Activated CD4-positive, alpha-beta T cell treated with anti-CD3 and anti-CD28 coated beads, Interleukin-2, Interleukin-4, amounts not matched to agents 100 ng/mL and 50 ng/mL, durations not matched to agents 16 hours and 8 hours (primary cell): Measurements from ENCODE around the gene PRRC2B.
"Not testable (repeated sequence)": the region's sequence is repeated elsewhere in the genome, so short reads cannot be mapped to it uniquely, and the experiment has no call there.

Experiments used
- DNase-seq: peaks from one replicate; pipeline ENCODE4 v3.0.0-alpha.2; 2020; ENCODE audit warnings: low spot score

The PRRC2B gene

GRCh38 chr9:131436376-131436775 lies 42.5 kb downstream of the PRRC2B start:
- no peak for DNase-seq

DNA sequence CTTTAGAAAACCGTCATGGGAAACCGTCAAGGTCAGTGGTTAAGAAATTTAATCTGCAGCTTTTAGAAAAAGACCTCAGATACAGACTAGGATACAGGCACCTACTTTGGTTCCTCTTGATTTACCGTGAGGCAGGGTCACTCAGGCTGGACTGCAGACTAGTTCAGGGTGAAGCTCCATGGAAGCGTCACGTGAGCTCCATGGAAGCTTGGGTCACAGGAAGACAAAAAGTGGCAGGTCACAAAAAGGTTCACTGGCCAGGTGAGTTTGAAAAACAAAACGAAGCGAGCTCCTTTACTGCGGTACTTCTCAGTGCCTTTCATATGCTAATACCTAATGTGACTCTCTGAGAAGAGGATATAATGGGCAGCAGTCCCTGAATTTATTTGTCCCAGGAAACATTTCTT lies 43.0 kb downstream of the PRRC2B start:
- DNase-seq, result no peak

GRCh38 chr9:131438190-131438589 lies 44.3 kb downstream of the PRRC2B start:
- DNase-seq, result no peak

GRCh38 chr9:131439224-131439623 lies 45.3 kb downstream of the PRRC2B start:
- no peak for DNase-seq

DNA sequence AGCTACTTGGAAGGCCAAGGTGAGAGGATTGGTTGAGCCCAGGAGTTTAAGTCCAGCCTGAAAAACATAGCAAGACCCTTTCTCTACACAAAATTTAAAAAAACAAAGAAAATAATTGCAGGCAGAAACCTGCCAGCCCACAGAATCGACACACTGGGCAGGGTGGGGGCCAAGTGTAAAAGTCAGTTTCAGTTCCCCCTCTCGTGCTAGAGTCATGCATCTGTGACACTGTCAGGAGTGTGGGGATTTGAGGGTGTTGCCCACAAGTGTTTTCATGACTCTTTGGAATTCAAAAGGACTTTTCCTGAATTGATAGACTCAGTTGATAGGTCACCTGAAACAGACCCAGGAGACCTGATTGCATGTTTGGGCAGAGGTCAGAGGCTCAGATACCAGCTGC lies 47.6 kb downstream of the PRRC2B start:
- DNase-seq, result no peak

- no peak for DNase-seq
These were observed 48.5 kb downstream of the PRRC2B start for GRCh38 chr9:131442351-131442750.

GRCh38 chr9:131443648-131444047 lies 49.8 kb downstream of the PRRC2B start:
- no peak for DNase-seq

GRCh38 chr9:131446276-131446675 lies 52.4 kb downstream of the PRRC2B start:
- DNase-seq, result no peak

DNA sequence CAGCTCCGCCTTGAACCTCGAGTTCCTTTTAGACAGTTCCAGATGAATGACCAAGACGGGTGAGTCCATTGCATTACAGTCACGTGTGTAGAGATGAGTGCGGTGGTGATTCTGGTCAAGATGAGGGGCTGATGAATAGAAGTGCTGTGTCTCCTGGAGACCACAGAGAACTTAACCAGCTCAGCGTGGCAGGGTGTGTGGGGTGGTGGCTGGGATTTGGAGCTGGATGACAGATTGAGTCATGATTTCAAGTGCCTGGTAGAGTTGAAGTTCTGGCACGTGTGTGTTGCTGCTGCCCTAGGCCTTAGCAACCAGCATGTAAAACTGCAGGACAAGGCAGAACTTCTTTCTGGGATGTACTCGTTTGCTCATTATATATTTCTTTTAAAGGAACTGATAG lies 53.3 kb downstream of the PRRC2B start:
- DNase-seq, result no peak

GRCh38 chr9:131447600-131447999 lies 53.7 kb downstream of the PRRC2B start:
- no peak for DNase-seq

- DNase-seq, result no peak
These were observed 54.9 kb downstream of the PRRC2B start for GRCh38 chr9:131448818-131449217.

DNA sequence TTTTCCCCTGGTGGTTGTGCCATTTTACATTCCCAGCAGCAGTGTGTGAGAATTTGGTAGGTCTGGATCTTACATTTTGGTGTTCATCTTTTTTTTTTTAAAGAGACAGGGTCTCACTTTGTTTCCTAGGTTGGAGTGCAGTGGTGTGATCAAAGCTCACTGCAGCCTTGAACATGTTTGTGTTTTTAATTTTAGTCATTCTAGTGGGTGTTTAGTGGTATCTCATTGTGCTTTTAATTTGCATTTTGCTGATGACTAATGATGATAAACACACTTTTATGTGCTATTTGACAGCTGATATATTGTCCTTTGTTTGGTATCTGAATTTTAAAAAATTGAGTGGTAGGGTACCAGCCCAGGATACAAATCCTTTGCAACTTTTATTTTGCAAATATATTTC lies 55.4 kb downstream of the PRRC2B start:
- no peak for DNase-seq

DNA sequence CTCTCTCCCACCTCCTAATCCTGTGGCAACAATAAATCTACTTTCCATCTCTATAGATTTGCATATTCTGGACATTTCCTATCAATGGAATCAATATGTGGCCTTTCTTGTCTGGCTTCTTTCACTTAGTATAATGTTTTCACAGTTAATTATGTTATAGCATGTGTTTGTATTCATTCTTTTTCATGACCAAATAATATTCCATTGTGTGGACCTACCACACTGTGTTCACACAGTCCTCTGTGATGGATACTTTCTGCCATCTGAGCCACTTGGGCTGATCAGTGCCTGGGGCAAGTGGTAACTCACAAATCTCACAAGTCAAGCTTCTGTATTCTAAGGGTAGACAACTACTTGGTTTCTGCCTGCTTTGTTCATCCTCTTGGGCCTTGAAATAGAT lies 60.1 kb downstream of the PRRC2B start:
- DNase-seq, result no peak

DNA sequence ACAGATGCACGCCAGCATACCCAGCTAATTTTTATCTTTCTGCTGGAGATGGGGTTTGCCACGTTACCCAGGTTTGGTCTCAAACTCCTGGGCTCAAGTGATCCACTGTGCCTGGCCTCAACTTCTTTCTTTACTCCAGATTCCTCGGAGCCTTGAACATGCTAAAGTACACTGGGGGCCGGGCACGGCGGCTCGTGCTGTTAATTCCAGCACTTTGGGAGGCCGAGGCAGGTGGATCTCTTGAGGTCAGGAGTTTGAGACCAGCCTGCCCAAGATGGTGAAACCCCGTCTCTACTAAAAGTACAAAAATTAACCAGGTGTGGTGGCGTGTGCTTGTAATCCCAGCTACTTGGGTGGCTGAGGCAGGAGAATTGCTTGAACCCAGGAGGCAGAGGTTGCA lies 61.8 kb downstream of the PRRC2B start:
- DNase-seq, result not testable (repeated sequence)

- no peak for DNase-seq
These were observed 63.9 kb downstream of the PRRC2B start for GRCh38 chr9:131457746-131458145.

DNA sequence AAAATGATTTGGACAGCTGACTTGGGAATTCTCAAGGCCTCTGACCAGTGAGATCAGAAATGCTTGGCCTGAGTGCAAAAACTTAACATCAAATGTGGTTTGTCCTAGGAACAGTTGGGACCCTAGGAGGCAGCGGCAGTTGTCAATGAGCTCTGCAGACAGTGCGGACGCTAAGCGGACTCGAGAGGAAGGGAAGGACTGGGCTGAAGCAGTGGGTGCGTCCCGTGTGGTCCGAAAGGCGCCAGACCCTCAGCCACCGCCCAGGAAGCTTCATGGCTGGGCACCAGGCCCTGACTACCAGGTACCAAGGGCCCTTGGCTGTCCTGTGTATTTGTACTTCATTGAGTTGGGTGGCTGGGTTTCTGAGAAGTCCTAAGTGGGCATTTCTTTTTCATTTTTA lies 65.2 kb downstream of the PRRC2B start:
- DNase-seq, result no peak

DNA sequence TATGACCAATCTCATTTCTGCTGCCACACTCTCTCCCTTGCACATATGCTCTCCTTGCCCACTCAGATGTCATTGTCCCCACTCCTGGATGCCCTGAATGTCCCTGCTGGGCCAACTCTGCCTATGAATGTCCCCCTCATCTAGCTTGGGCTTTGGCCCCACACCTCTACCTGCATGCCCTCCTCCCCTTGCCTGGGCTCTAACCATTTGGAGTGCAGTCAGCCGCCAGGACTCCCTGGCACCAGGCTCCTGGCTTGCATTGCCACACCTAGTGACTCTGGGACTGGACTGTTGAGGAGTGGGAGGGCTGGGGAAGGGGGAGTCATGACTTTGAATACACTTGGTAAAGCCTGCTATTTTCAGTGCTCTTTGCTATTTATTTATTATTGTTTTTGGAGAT lies 67.3 kb downstream of the PRRC2B start:
- DNase-seq, result no peak

GRCh38 chr9:131464354-131465000 lies 70.6 kb downstream of the PRRC2B start:
- no peak for DNase-seq

DNA sequence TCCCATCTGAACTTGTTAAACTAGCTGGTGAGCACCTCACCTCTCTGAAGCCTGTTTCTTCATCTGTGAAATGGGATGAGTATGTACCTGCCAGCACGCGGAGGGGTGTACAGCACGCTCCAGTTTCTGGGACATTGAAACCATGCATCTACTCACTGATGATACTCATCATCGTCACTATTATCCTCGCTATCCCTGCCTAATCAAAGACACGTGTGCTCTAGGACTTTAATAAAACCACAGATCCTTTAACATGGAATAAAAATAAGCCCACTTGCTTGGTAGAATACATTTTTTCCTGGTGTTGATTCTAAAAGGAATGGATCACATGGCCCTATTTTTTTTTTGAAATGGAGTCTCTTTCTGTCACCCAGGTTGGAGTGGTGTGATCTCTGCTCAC lies 71.5 kb downstream of the PRRC2B start:
- DNase-seq, result no peak

GRCh38 chr9:131467214-131467935 lies 73.5 kb downstream of the PRRC2B start:
- no peak for DNase-seq

GRCh38 chr9:131468031-131468430 lies 74.1 kb downstream of the PRRC2B start:
- no peak for DNase-seq

GRCh38 chr9:131469356-131469755 lies 75.5 kb downstream of the PRRC2B start:
- no peak for DNase-seq

GRCh38 chr9:131469951-131470350 lies 76.1 kb downstream of the PRRC2B start:
- no peak for DNase-seq

DNA sequence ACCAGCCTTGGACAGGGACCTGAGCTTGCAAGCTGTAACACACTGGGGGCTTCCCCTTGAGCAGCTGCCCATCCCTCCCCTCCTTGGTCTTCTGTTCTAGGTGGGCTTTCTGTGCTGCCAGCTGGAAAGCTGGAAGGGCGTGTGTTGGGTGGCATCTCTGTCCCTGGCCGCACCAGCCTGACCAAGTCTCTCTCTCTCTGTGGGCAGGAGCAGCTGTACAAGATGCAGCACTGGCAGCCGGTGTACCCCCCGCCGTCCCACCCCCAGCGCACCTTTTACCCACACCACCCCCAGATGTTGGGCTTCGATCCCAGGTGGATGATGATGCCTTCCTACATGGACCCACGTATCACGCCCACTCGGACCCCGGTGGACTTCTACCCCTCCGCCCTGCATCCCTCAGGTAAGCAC lies 76.7 kb downstream of the PRRC2B start:
- DNase-seq, result no peak
